ENCODE data around the gene GPX5. TPM values are rescaled to one million over a fixed set of nuclear protein-coding genes. Genes with fewer than 3 reads are reported as not detected.

The GPX5 gene
- total RNA-seq (not detected in 2 replicates), polyA plus RNA-seq (not detected in 2 replicates), polyA minus RNA-seq (not detected in 2 replicates)
- total RNA-seq (2013): not detected

GRCh38 chr6:28525496-28526039, at the start of gene GPX5:
Gene GPX5, plus strand, starts transcription at chr6:28525881. Its CDS starts 133 bp downstream, at chr6:28526014.
- H2AFZ ChIP-seq (ENCODE audit: insufficient read depth, low read depth, low read length, poor library complexity, severe bottlenecking): no peak within 1 kb of the TSS
- no peaks in the 10 kb centered on the region for H3K36me3 ChIP-seq (replicated peaks in 1 of 2; ENCODE audit: control extremely low read depth in 1 of 2, control insufficient read depth in 1 of 2, extremely low read depth in 1 of 2, insufficient read depth in 2 of 2, low read length in 1 of 2)
- Mint-ChIP-seq H3K4me3 (no peak within 1 kb of the TSS), H3K4me1 (no peaks in the 10 kb centered on the region), H3K27ac (no peak within 1 kb of the TSS), H3K27me3 (peaks cover 72% of the 10 kb centered on the region), H3K9me3 (ENCODE audit: insufficient read depth) (peaks cover 2% of the 10 kb centered on the region)
- intact Hi-C loops (cut with micrococcal nuclease): no loop called here
- no peaks in the 10 kb centered on the region for H3K4me1 ChIP-seq (ENCODE audit: control insufficient read depth in 2 of 2, insufficient read depth in 2 of 2, low read length in 2 of 2)
- H3K9me3 ChIP-seq (ENCODE audit: control extremely low read depth in 1 of 3, control insufficient read depth in 2 of 3, insufficient read depth in 1 of 3, low read length in 2 of 3): no peaks in the 10 kb centered on the region
- no peaks in the 10 kb centered on the region for H4K20me1 ChIP-seq (ENCODE audit: control insufficient read depth, insufficient read depth, low read length, poor library complexity, severe bottlenecking)
- no peak for ATAC-seq (ENCODE audit: low read depth)
- no peak within 1 kb of the TSS for H3K9ac ChIP-seq (ENCODE audit: low read length)
- no peak for TF ChIP-seq EZH2 (IDR thresholded peaks at IDR 0.05; ENCODE audit: borderline replicate concordance, insufficient read depth, low read depth, low read length, poor library complexity, severe bottlenecking)
- TF ChIP-seq CTCF (IDR thresholded peaks at IDR 0.05): no peak
- no peak within 1 kb of the TSS for H3K27ac ChIP-seq (ENCODE audit: low read length in 2 of 2)
- WGBS (ENCODE audit: insufficient coverage): 0% methylated on average over 3 of the region's 10 CpGs
- no peak for DNase-seq
- ChIA-PET CTCF (no interaction called here), POLR2A (no interaction called here)
- H3K27me3 ChIP-seq (replicated peaks in 1 of 4; ENCODE audit: control extremely low read depth in 1 of 4, control insufficient read depth in 3 of 4, insufficient read depth in 4 of 4, low read length in 3 of 4): peaks cover 0 to 44% (median 23%) of the 10 kb centered on the region in 4 experiments
- no peaks in the 10 kb centered on the region for H3K79me2 ChIP-seq (ENCODE audit: control insufficient read depth, insufficient read depth, low read length)
- no peak within 1 kb of the TSS for H3K4me2 ChIP-seq (replicated peaks; ENCODE audit: low read depth, low read length, poor library complexity, severe bottlenecking)
- H3K4me3 ChIP-seq (ENCODE audit: control extremely low read depth in 1 of 5, extremely low read depth in 1 of 5, insufficient read depth in 1 of 5, low read depth in 2 of 5, low read length in 4 of 5): no peak within 1 kb of the TSS

GRCh38 chr6:28478518-28478917, 47.2 kb upstream of the GPX5 start:
- intact Hi-C loops (cut with micrococcal nuclease): no loop called here
- peaks cover 74% of the 10 kb centered on the region for H3K27me3 Mint-ChIP-seq
- H3K79me2 ChIP-seq (ENCODE audit: control insufficient read depth, insufficient read depth, low read length): no peaks in the 10 kb centered on the region
- H3K4me1 ChIP-seq (ENCODE audit: control insufficient read depth in 2 of 2, insufficient read depth in 2 of 2, low read length in 2 of 2): peaks cover 3 to 8% of the 10 kb centered on the region in 2 donors
- peaks cover 7% of the 10 kb centered on the region for H3K4me1 Mint-ChIP-seq
- no peak overlapping the region for H3K4me2 ChIP-seq (replicated peaks; ENCODE audit: low read depth, low read length, poor library complexity, severe bottlenecking)
- ChIA-PET POLR2A (no interaction called here), CTCF (interaction anchor here (0.5 kb wide), 1 partner anchor 869 kb away, joined by 3 read pairs; no protein-coding TSS in a partner anchor)
- peaks cover 0 to 36% (median 23%) of the 10 kb centered on the region in 4 experiments for H3K27me3 ChIP-seq (replicated peaks in 1 of 4; ENCODE audit: control extremely low read depth in 1 of 4, control insufficient read depth in 3 of 4, insufficient read depth in 4 of 4, low read length in 3 of 4)
- no peak for ATAC-seq (ENCODE audit: low read depth)
- no peak overlapping the region for H2AFZ ChIP-seq (ENCODE audit: insufficient read depth, low read depth, low read length, poor library complexity, severe bottlenecking)
- H3K9me3 ChIP-seq (ENCODE audit: control extremely low read depth in 1 of 3, control insufficient read depth in 2 of 3, insufficient read depth in 1 of 3, low read length in 2 of 3): peaks cover 0 to 2% (median 0%) of the 10 kb centered on the region in 3 donors
- no peaks in the 10 kb centered on the region for H3K9me3 Mint-ChIP-seq (ENCODE audit: insufficient read depth)
- H3K9ac ChIP-seq (ENCODE audit: low read length): no peak overlapping the region
- H3K27ac ChIP-seq (ENCODE audit: low read length in 2 of 2): no peak overlapping the region
- H3K36me3 ChIP-seq (replicated peaks in 1 of 2; ENCODE audit: control extremely low read depth in 1 of 2, control insufficient read depth in 1 of 2, extremely low read depth in 1 of 2, insufficient read depth in 2 of 2, low read length in 1 of 2): no peaks in the 10 kb centered on the region
- H3K4me3 ChIP-seq (ENCODE audit: control extremely low read depth in 1 of 5, extremely low read depth in 1 of 5, insufficient read depth in 1 of 5, low read depth in 2 of 5, low read length in 4 of 5): no peak overlapping the region
- H3K4me3 Mint-ChIP-seq: no peak overlapping the region
- TF ChIP-seq EZH2 (IDR thresholded peaks at IDR 0.05; ENCODE audit: borderline replicate concordance, insufficient read depth, low read depth, low read length, poor library complexity, severe bottlenecking) (no peak), CTCF (IDR thresholded peaks at IDR 0.05) (no peak)
- DNase-seq: no peak
- H4K20me1 ChIP-seq (ENCODE audit: control insufficient read depth, insufficient read depth, low read length, poor library complexity, severe bottlenecking): no peaks in the 10 kb centered on the region
- H3K27ac Mint-ChIP-seq: no peak overlapping the region
- WGBS (ENCODE audit: insufficient coverage): 53% methylated on average over 12 of the region's 12 CpGs
